Choroid plexus epithelial cell (primary cell): ENCODE measurements around the gene SLC25A48.
A peak's percentile ranks its signal among the peaks of the same experiment; 100 is the strongest.

Experiments used
- DNase-seq: peaks from one replicate; pipeline ENCODE4 v3.0.0-alpha.2; 2010; ENCODE audit warnings: low read depth
- H3K4me3 ChIP-seq: 2 replicates; pipeline ENCODE4 v1.5.1; 2011; ENCODE audit warnings: low read depth, mild to moderate bottlenecking, control low read depth, low read length, moderate library complexity
- CTCF ChIP-seq: conservative IDR thresholded peaks from 2 replicates; pipeline ENCODE4 v1.5.1; 2011; ENCODE audit warnings: low read depth, mild to moderate bottlenecking, control low read depth, inconsistent platforms, low read length, moderate library complexity

SLC25A48 gene

GRCh38 chr5:135887447-135887864 lies 53.0 kb downstream of the SLC25A48 start:
- H3K4me3 ChIP-seq: no peak overlapping the region
- peak; percentile 90 for TF ChIP-seq CTCF
- DNase-seq: peak; percentile 81

DNA sequence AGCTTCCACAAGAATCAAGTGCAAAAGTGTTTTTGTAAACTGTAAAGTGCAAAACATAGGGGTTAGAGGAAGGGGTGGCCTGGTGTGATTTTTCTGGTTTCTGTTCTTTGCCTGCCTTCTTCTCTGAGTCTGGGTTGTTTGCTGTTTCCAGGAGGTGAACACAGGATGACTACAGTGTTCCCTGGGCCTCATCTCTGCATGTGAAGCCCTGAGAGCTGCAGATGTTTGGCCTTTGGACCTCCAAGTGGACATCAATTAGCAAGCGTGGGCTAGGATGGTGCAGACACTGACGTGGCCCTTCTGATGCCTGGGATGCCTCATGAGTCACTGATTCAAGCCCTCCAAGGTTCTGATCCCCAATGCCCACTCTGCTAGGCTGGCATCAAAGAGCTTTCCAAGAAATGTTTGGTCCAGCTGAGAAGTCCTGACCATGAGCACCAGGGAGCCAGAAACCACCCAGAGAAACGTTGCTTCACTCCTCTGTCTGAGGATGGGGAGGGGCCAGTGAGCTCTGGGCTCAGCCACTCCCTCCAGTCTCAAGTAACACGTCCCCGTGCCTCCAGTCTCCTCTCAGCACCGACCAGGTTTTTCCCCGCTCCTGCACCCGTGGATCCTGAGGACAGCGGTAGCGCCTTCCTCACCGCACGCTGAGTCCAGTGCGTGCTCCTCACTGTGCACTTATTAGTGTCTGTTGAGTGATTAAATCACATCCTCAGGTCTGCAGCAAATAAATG lies 53.6 kb downstream of the SLC25A48 start:
- peak; percentile 83 for DNase-seq
- no peak for TF ChIP-seq CTCF
- H3K4me3 ChIP-seq: no peak overlapping the region

- no peak overlapping the region for H3K4me3 ChIP-seq
- TF ChIP-seq CTCF: no peak
- peak; percentile 4 for DNase-seq
Measured at GRCh38 chr5:135890296-135890695, 55.8 kb downstream of the SLC25A48 start.

DNA sequence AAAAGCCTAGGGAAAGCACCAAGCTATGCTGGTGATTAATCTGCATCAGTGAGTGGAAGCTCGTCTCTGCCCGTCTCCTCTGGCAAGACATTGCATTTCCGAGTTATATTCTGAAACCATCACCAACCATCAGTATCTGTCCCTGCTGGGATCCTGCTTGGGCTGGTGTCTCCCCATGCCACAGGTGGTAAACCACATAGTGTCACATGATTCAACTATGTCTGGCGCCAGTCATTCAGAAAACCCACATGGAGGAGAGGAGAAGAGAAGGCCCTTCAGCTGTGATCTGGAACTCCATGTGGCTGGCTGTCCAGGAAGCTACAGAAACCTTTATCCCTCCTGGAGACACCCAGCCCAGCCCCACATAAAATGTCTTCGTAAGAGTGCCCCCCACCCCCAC lies 56.4 kb downstream of the SLC25A48 start:
- no peak for DNase-seq
- TF ChIP-seq CTCF: no peak
- H3K4me3 ChIP-seq: no peak overlapping the region

- no peak for TF ChIP-seq CTCF
- H3K4me3 ChIP-seq: no peak overlapping the region
- peak; percentile 28 for DNase-seq
Measured at GRCh38 chr5:135891268-135891667, 56.8 kb downstream of the SLC25A48 start.

DNA sequence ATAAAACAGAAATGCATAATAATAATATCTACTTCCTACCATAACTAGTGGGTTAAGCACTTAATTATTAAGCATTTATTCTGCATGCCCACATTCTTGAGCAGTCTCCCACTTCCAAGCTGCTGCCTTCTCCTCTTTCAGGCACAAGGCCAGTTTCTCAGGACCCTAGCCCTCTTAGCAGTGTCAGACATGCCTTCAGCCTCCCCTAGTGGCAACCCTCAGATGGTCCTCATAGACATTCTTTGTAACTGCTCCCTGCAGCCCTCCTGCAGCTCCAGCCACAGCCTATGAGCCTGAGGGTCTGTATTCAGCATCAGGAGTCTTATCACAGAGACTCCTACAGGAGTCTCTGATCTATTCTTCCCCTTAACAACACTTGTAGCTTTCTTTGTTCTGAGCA lies 57.3 kb downstream of the SLC25A48 start:
- TF ChIP-seq CTCF: peak; percentile 38
- DNase-seq: peak; percentile 15
- no peak overlapping the region for H3K4me3 ChIP-seq

DNA sequence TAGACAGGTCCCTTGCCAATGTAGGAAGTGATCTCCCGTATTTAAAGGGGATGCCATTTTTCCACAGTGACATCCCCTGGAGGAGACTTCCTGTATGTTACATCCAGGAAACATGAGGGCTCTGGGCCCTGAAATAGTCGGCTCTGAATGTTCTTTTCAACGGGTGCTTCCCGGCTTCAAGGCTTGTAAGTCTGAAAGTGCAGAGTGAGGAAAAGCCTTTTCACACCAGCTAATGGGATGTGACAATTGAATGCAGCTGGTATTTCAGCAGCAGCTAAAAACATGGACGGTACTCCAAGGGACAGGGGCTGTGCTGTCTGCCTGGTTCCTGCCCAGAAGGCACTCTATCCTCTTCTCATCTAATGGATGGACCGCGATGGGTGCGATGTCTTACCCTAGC lies 59.8 kb downstream of the SLC25A48 start:
- no peak overlapping the region for H3K4me3 ChIP-seq
- no peak for TF ChIP-seq CTCF

More for the DNA sequence above, 59.8 kb downstream of the SLC25A48 start:
- no peak for DNase-seq
